NT2/D1 (cell line): ENCODE measurements around the gene RBKS.

Source experiments
- DNase-seq: peaks from one replicate; pipeline ENCODE4 v3.0.0-alpha.2; 2011; ENCODE audit warnings: low read depth, low spot score
- H3K27me3 ChIP-seq: 2 replicates; pipeline ENCODE4 v1.6.0; 2011; ENCODE audit warnings: mild to moderate bottlenecking; ENCODE audit not compliant: insufficient read length, insufficient read depth
- H3K36me3 ChIP-seq: 2 replicates; pipeline ENCODE4 v1.6.1; 2011; ENCODE audit warnings: mild to moderate bottlenecking, low read length, mixed read lengths; ENCODE audit not compliant: insufficient read depth, insufficient read length
- H3K4me1 ChIP-seq: 2 replicates; pipeline ENCODE4 v1.5.1; 2011; ENCODE audit not compliant: insufficient read depth, insufficient read length
- H3K4me3 ChIP-seq: 2 replicates; pipeline ENCODE4 v1.5.1; 2011; ENCODE audit warnings: low read depth; ENCODE audit not compliant: insufficient read length
- H3K9ac ChIP-seq: 2 replicates; pipeline ENCODE4 v1.6.0; 2011; ENCODE audit warnings: low read depth; ENCODE audit not compliant: insufficient read length
- H3K9me3 ChIP-seq: 2 replicates; pipeline ENCODE4 v1.5.1; 2011; ENCODE audit warnings: mild to moderate bottlenecking, low read length; ENCODE audit not compliant: insufficient read depth
- SUZ12 ChIP-seq: IDR thresholded peaks from 2 replicates; pipeline ENCODE4 v1.6.1; 2011; ENCODE audit not compliant: insufficient read length, insufficient read depth; ENCODE audit errors: extremely low read depth
- YY1 ChIP-seq: IDR thresholded peaks from 2 replicates; pipeline ENCODE4 v1.6.1; 2011; ENCODE audit not compliant: insufficient read length, insufficient read depth
- ZNF274 ChIP-seq: IDR thresholded peaks from 2 replicates; pipeline ENCODE4 v1.6.1; 2011; ENCODE audit warnings: mild to moderate bottlenecking, low read depth, low read length

RBKS gene

DNA sequence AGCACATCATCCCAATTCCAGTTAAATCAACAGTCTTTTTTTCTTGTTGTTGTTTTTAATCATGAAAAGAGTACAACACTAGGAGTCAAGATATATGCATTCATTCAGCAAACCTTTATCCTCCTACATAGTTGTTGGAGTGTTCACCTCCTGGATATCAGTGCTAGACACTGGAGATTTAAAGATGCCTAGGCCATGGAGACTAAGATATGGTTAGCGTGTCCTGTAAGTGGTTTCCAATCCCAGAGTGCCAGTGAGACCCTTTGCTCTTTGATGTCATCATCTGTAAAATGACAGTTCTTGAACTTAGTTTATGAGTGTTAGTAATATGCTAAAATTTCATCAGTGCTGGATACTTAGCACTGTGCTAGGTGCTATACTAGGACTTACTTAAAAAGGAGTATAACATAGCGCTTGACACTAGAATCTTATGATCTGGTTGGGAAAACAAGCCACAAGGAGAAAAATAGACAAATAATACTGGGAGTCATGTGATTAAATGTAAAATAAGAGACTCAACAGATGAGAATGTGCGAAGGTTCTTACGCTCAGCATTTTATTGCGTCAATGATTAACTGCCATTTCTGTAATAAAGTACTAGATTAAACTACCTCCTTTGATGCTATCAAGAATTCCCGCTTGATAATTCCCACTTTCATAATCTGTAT is 31.8 kb upstream of the RBKS start:
- TF ChIP-seq SUZ12 (no peak), ZNF274 (no peak), YY1 (no peak)
- H3K4me1 ChIP-seq = no peaks in the 10 kb centered on the region
- H3K27me3 ChIP-seq = no peaks in the 10 kb centered on the region

DNA sequence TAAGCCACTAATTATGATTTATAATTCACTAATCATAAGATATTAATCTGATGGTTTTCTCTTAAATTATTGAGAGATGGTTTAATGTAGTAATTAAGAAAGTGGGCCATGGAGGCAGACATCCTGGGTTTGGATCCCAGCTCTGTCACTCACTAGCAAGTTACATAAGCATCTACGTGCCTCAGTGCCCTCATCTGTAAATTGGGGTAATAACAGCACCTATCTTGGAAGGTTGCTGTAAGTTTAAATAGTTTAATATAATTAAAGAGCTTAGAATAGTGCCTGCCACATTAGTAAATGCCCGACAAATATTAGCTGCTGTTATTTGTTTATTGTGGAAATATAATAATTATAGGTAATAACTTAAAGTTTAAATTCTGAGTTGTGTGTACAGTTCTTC is 31.2 kb upstream of the RBKS start:
- Histone ChIP-seq H3K36me3 (no peaks in the 10 kb centered on the region), H3K27me3 (no peaks in the 10 kb centered on the region), H3K4me3 (no peak overlapping the region), H3K9ac (no peak overlapping the region), H3K4me1 (no peaks in the 10 kb centered on the region), H3K9me3 (no peaks in the 10 kb centered on the region)
- no peak for TF ChIP-seq SUZ12
- TF ChIP-seq ZNF274 = no peak
- TF ChIP-seq YY1 = no peak
- no peak for DNase-seq

More for the DNA sequence above, 31.8 kb upstream of the RBKS start:
- no peak overlapping the region for H3K9ac ChIP-seq
- H3K4me3 ChIP-seq = no peak overlapping the region
- no peaks in the 10 kb centered on the region for H3K36me3 ChIP-seq
- H3K9me3 ChIP-seq = no peaks in the 10 kb centered on the region
- DNase-seq = no peak

DNA sequence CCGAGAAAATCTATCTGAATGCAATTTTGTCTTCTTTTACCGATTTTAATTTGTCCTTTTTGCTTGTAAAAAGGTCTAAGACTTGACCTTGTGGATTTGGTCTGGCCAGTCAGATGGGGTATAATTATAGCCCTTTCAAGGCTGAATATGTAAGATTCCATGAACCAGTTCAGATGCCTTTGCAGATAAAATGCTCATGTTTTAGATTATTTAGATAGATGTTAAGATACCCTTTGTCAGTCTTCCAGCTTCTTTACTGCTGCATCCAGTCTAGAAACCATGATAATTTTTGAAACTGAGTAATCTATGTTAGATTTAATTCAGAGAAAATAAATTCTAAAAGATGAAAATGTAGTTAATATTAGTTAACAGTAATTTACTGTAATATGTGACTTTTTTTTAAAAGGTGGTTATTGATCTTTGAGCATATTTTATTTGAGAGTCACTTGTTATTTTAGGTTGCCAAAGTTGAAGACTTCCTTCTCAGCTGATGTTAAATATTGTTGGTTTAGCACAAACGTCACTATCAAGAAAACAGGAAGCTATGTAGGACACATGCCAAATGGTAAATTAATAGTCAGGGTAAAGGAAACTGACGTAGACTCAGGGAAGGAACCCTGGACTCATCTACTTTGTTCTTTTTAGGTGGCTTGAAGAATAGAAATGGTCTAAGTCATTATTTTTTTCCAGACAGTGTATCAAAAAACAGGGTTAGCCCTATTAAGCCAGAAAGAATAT is 30.1 kb upstream of the RBKS start:
- H3K36me3 ChIP-seq = no peaks in the 10 kb centered on the region
- H3K9ac ChIP-seq = no peak overlapping the region
- no peaks in the 10 kb centered on the region for H3K9me3 ChIP-seq
- DNase-seq = no peak
- no peak overlapping the region for H3K4me3 ChIP-seq
- H3K4me1 ChIP-seq = no peaks in the 10 kb centered on the region
- TF ChIP-seq SUZ12 = no peak
- no peak for TF ChIP-seq ZNF274
- TF ChIP-seq YY1 = no peak
- no peaks in the 10 kb centered on the region for H3K27me3 ChIP-seq

DNA sequence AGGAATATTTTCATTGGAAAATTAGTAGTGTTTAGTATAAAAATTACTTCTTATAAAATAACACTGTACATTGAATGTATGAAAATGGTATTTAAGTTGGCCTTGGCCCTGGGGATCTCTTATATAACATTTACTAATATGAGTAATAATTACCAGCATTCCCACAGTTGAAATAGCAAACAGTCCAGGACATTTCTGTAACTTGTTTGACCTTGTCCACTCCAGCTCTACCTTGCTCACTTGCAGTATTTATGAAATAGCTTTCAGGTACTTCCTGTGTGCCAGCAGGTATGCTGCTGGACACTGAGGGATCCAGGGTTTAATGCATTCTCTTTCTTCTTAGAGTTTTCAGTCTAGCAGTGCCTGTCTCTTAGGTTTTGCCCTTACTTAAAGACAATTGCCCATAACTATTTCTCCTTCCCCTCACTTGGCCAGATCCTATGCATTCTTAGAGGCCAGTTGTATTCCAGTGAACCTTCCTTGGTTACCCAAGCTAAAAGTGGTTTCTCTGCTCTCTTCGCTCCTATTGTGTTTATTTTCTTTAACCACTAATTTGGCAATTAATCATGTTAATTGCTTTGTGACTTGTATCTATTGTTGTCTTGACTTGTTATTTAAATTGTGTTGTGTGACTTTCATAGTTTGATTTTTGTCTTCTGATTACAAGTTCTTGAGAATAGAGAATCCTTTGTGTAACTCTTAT is 26.3 kb upstream of the RBKS start:
- no peak overlapping the region for H3K4me3 ChIP-seq
- no peak for DNase-seq
- TF ChIP-seq SUZ12 (no peak), ZNF274 (no peak), YY1 (no peak)
- H3K4me1 ChIP-seq = no peaks in the 10 kb centered on the region
- no peaks in the 10 kb centered on the region for H3K9me3 ChIP-seq
- H3K27me3 ChIP-seq = no peaks in the 10 kb centered on the region
- no peak overlapping the region for H3K9ac ChIP-seq
- H3K36me3 ChIP-seq = no peaks in the 10 kb centered on the region

DNA sequence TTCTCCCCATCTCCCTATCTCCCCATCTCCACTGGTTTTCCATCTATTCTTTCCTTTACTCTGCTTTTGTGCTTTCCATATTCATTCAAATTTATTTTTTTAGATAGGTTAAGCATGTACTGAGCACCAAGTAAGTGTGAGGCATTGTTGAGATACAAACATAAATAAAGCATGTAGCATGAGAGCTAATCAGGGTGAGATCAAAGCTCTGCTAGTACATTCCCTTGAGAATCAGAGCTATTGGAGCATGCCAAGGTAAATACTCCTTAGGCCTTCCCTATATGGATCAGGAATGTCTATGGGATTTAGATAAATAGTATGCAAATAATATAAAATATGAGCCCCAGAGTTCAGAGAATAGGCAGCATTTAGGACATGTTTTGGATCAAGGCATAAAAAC is 25.7 kb upstream of the RBKS start:
- H3K4me1 ChIP-seq = no peaks in the 10 kb centered on the region
- TF ChIP-seq SUZ12 = no peak
- no peak for TF ChIP-seq ZNF274
- no peak for TF ChIP-seq YY1
- H3K9ac ChIP-seq = no peak overlapping the region
- DNase-seq = no peak
- no peak overlapping the region for H3K4me3 ChIP-seq
- no peaks in the 10 kb centered on the region for H3K9me3 ChIP-seq
- no peaks in the 10 kb centered on the region for H3K27me3 ChIP-seq
- no peaks in the 10 kb centered on the region for H3K36me3 ChIP-seq

DNA sequence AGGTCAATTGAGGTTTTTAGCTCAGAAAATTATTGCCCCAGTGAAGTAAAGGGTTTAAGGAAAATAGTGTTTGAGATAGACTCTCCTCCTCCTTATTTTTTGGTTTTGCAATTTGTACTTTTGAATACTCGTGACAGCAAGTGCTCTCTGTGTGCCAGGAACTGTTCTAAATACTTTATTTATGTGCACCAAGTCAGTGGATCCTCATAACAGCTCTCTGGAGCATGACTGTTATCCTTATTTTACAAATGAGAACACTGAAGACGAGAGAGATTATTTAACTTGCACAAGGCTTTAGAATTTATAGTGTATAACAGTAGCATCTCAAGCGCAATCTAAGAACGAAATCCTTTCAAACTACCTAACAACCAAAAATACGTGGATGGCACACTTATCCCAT is 25.0 kb upstream of the RBKS start:
- no peaks in the 10 kb centered on the region for H3K36me3 ChIP-seq
- DNase-seq = no peak
- H3K27me3 ChIP-seq = no peaks in the 10 kb centered on the region
- H3K9me3 ChIP-seq = no peaks in the 10 kb centered on the region
- no peaks in the 10 kb centered on the region for H3K4me1 ChIP-seq
- no peak for TF ChIP-seq YY1
- TF ChIP-seq SUZ12 = no peak
- no peak for TF ChIP-seq ZNF274
- no peak overlapping the region for H3K9ac ChIP-seq
- H3K4me3 ChIP-seq = no peak overlapping the region

DNA sequence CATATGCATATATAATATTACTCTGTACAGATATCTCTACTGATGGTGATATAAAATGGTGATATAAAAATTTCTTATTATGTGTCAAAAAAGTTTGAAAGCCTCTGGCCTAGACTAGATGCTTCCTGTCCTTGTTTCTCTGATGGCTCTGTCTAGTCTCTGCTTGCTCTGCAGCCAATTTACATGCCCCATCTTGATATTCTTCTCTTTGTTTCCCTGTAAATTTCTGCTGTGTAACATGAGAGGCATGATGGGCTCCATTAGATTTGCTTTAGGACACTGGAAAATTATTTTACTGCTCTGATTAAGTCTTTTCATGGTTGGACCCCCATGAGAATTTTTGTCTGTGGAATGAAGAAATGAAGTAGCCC is 24.6 kb upstream of the RBKS start:
- H3K27me3 ChIP-seq = no peaks in the 10 kb centered on the region
- H3K9me3 ChIP-seq = no peaks in the 10 kb centered on the region
- no peak for DNase-seq
- TF ChIP-seq YY1 (no peak), SUZ12 (no peak)
- no peak overlapping the region for H3K9ac ChIP-seq
- H3K4me1 ChIP-seq = no peaks in the 10 kb centered on the region
- no peak overlapping the region for H3K4me3 ChIP-seq
- H3K36me3 ChIP-seq = no peaks in the 10 kb centered on the region
